Body of pancreas (tissue), 4 donors: ENCODE data around the gene VRTN.

ENCODE experiments used
- CTCF ChIP-seq, 7 experiments: fragments of 450-650 bp in 4 of 7; fragments of 200-600 bp in 3 of 7; sonication (generic) in 3 of 7; IDR thresholded peaks; one replicate each; pipeline ENCODE4 v1.5.1; 2016 to 2019; ENCODE audit warnings: antibody characterized with exemption in 7 of 7
- POLR2A ChIP-seq, 3 donors: fragments of 450-650 bp; IDR thresholded peaks; one replicate each; pipeline ENCODE4 v1.6.1; 2016; ENCODE audit warnings: antibody characterized with exemption in 3 of 3, mild to moderate bottlenecking in 2 of 3

DNA sequence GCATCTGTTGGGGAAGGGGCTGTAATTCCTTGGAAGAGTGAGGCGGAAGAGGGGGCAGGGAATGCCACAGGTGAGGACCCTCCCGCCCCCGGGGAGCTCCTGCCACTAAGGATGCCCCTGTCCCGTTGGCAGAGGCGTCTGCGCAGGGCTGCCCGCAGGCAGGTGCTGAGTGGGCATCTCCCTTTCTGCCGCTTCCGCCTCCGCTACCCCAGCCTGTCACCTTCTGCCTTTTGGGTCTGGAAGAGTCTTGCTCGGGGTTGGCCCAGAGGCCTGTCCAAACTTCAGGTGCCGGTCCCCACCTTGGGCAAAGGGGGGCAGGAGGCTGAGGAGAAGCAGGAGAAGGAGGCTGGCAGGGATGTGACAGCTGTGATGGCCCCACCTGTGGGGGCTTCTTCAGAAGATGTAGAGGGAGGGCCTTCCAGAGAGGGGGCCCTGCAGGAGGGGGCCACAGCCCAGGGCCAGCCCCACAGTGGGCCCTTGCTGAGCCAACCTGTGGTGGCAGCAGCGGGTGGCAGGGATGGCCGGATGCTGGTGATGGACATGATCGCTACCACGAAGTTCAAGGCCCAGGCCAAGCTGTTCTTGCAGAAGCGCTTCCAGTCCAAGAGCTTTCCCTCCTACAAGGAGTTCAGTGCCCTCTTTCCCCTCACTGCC lies 10.0 kb downstream of the VRTN start:
- TF ChIP-seq CTCF (IDR thresholded peaks at IDR 0.05) (no peak), POLR2A (IDR thresholded peaks at IDR 0.05) (no peak)
